Hippocampal formation (tissue), 2 donors: Measurements from ENCODE around the gene SH3BP5L.
"Not testable (repeated sequence)": the region's sequence is repeated elsewhere in the genome, so short reads cannot be mapped to it uniquely, and the experiment has no call there.

Experiments used
- DNase-seq, 2 donors: peaks; one replicate each; lab custom pipeline; 2025; lab: John Stamatoyannopoulos, UW

The SH3BP5L gene

DNA sequence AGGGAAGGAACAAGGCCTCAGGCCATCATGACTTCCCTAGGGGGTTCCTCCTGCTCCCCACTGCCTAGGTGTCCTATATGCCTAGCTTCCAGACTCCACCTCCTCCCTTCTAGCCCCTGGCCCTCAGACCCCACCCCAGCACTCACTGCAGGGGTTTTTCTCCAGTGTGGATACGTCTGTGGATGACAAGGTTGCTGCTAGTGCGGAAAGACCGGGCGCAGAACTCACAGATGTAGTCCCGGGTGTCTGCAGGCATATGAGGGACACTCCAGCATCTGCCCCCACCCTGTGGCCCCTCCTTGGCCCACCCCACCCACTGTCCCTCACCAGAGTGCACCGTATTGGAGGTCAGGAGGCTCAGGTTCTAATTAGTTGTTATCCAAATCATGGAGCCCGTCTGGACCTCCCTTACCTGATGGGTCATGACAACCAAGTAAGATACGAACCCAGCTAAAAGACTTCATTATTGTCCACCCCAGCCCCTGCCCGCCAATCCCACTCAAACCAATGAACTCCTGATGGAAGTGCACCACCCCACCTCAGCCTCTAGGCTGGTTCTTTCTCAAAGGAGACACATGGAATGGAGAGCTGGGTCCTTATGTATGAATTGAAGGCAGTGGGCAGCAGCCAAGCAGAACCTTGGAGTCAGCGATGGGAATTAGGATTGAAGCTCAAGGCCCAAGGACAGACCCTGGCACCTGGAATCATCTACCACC lies 25.0 kb upstream of the SH3BP5L start:
- no peak for DNase-seq

- DNase-seq = no peak
Measured at GRCh38 chr1:248850124-248850523, 24.4 kb upstream of the SH3BP5L start.

DNA sequence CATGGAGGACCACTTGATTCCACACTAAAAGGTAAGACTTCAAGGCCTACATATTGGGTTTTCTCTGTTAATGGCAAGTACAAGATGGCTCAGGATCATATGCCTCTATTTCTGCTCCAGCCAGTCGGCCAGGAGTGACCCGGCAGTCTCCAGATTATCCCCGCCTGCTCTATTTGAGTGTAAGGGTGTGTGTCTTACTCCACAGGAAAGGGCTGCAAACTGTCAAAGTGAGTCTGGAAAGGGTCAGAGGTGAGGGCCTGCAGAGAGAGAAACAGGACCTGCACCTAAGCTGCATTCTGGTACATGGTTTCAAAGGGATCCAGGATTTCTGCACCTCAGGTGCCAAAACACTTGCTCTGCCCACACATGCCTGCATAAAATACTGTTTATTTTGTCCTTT lies 23.9 kb upstream of the SH3BP5L start:
- DNase-seq = no peak

DNA sequence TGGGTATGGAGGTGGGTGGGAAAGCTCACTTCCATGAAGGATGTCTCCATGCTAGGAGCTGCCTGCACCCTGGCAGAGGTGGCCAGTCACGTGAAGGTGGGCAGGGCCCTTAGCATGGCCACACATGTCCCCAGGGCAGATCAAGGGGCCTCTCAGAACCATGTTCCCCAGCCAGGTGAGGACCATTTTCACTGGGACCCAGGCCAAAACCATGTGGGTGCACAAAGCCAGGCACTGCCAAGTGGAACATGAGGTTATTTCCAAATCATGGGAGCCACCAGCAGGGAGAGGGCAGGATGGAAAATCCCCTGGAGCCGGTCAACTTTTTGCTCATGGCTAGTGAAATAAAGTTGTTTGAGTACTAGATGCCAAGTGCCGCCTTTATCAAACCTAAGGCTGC lies 23.4 kb upstream of the SH3BP5L start:
- no peak for DNase-seq

DNA sequence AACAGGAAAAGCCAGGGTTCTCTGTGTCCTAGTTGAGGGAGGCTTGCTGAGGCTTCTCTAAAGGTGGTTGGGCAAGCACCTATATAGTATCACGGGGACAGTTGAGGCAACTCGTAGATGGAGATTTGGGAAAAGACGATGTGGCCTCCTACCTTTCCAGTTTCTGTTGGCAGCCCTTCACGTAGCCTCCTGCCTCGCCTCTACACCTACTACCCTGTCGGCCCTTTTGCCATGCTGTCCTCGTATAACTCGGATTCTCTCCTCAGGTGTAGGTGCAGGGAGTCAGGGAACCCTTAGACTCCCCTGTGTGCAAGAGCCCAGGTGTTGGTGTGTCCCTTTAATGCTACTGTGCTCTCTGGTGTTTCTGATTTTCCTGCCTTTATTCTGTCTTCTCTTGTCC lies 22.9 kb upstream of the SH3BP5L start:
- DNase-seq = no peak

DNA sequence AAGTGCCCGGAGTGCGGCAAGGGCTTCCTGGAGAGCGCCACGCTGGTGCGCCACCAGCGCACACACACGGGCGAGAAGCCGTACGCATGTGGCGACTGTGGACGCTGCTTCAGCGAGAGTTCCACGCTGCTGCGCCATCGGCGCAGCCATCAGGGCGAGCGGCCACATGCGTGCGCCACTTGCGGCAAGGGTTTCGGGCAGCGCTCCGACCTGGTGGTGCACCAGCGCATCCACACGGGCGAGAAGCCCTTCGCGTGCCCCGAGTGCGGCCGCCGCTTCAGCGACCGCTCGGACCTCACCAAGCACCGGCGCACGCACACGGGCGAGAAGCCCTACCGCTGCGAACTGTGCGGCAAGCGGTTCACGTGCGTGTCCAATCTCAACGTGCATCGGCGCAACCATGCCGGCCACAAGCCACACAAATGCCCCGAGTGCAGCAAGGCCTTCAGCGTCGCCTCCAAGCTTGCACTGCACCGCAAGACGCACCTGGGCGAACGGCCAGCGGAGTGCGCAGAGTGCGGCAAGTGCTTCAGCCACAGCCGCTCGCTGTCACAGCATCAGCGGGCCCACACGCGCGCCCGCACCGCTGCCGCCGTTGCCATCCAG lies 22.3 kb upstream of the SH3BP5L start:
- no peak for DNase-seq

GRCh38 chr1:248847181-248847955 lies 21.7 kb upstream of the SH3BP5L start:
- DNase-seq = no peak

GRCh38 chr1:248844526-248844925 lies 18.8 kb upstream of the SH3BP5L start:
- DNase-seq = no peak

GRCh38 chr1:248843687-248844086 lies 18.0 kb upstream of the SH3BP5L start:
- DNase-seq = no peak

- DNase-seq = no peak
Measured at GRCh38 chr1:248842781-248843331, 17.1 kb upstream of the SH3BP5L start.

GRCh38 chr1:248841702-248842395 lies 16.1 kb upstream of the SH3BP5L start:
- no peak for DNase-seq

- DNase-seq = no peak
Measured at GRCh38 chr1:248840946-248841345, 15.2 kb upstream of the SH3BP5L start.

- DNase-seq = no peak
Measured at GRCh38 chr1:248839168-248839555, 13.4 kb upstream of the SH3BP5L start.

GRCh38 chr1:248838357-248839167 lies 12.8 kb upstream of the SH3BP5L start:
- peak; percentile 73 to 85 for DNase-seq

GRCh38 chr1:248837781-248838356 lies 12.2 kb upstream of the SH3BP5L start, which contains the start of gene ZNF672:
Gene ZNF672 (plus strand): TSS chr1:248838224. CDS start chr1:248847275, 9,051 bp downstream.
- peak; percentile 98 to 99 for DNase-seq

GRCh38 chr1:248837045-248837780 lies 11.5 kb upstream of the SH3BP5L start:
- no peak for DNase-seq

- no peak for DNase-seq
Measured at GRCh38 chr1:248834343-248834940, 8.7 kb upstream of the SH3BP5L start.

- DNase-seq = no peak
Measured at GRCh38 chr1:248831842-248832241, 6.1 kb upstream of the SH3BP5L start.

- not testable (repeated sequence) for DNase-seq
Measured at GRCh38 chr1:248830718-248831017, 5.0 kb upstream of the SH3BP5L start.

DNA sequence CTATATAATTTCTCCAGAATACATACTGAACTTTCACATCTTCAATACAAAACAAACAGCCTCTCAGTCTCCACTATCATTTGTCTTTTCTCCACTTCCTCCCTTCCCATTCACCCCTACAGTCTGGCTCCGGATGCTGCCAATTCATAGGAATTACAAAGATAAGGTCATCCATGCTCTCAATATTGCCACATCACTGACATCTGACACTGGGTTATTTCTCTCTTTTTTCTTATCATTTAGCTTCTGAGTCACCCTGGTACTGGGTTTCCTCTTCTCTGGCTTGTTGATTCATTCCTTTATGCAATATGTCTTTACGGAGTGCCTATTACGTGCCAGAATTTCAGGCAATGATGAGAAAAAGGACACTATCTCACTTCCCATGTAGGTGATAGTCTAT lies 3.1 kb upstream of the SH3BP5L start:
- DNase-seq = no peak
